ENCODE data around the gene SCAPER. TPM values are rescaled to one million over a fixed set of nuclear protein-coding genes. Genes with fewer than 3 reads are reported as not detected.
"Not testable (repeated sequence)": the region's sequence is repeated elsewhere in the genome, so short reads cannot be mapped to it uniquely, and the experiment has no call there.

The SCAPER gene
- total RNA-seq, 4 donors from 2014 or later: 29.9 to 86.6 (median 45.6) TPM

DNA sequence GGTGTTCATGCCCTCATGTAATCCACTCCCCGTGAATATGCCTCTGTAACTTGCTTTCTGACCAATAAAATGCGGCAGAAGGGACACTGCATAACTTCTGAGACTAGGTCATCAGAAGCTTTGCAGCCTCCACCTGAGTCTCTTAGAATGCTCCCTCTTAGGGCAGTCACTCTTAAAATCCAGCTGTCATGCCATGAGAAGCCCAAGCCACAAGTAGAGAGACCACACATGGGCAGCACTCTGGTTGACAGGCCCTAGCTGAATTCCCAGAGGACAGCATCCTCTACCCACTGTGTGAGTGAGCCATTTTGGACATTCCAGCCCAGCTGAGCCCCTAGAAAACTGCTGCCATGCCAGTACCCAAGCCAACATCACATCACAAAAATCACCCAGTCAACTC lies 41.4 kb downstream of the SCAPER start:
- Histone ChIP-seq H3K27ac (no peak overlapping the region), H3K9me3 (no peaks in the 10 kb centered on the region), H3K36me3 (no peaks in the 10 kb centered on the region), H3K4me1 (no peaks in the 10 kb centered on the region), H3K27me3 (no peaks in the 10 kb centered on the region), H3K4me3 (no peak overlapping the region)
- no peak for DNase-seq
- TF ChIP-seq POLR2A (IDR thresholded peaks at IDR 0.05): no peak
- TF ChIP-seq CTCF (IDR thresholded peaks at IDR 0.05): no peak

DNA sequence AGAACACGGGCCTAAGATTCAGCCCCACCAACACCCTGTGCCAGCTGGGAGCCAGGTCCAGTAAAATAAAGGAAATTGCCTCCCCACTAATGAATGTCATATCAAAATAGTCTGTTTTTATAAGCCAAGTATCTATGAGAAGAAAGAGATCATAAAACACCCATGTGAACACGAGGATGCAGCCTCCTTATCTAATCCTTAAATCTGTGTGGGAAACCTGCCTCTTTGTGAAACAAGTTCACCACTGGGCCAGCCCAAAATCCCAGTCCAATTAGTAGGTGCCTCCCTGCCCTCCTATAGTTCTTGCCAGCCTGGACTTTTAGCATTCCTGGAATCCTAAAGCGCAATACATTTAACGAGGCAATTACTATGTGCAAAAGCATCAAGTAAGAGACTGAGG lies 42.0 kb downstream of the SCAPER start:
- no peak overlapping the region for H3K27ac ChIP-seq
- no peak for TF ChIP-seq CTCF (IDR thresholded peaks at IDR 0.05)
- no peak for TF ChIP-seq POLR2A (IDR thresholded peaks at IDR 0.05)
- H3K27me3 ChIP-seq: no peaks in the 10 kb centered on the region
- H3K9me3 ChIP-seq: no peaks in the 10 kb centered on the region
- no peak overlapping the region for H3K4me3 ChIP-seq
- no peaks in the 10 kb centered on the region for H3K36me3 ChIP-seq
- no peak for DNase-seq
- no peaks in the 10 kb centered on the region for H3K4me1 ChIP-seq

- Histone ChIP-seq H3K9me3 (no peaks in the 10 kb centered on the region), H3K27ac (no peak overlapping the region), H3K4me1 (no peaks in the 10 kb centered on the region), H3K27me3 (no peaks in the 10 kb centered on the region), H3K4me3 (no peak overlapping the region), H3K36me3 (no peaks in the 10 kb centered on the region)
- DNase-seq: no peak
- no peak for TF ChIP-seq CTCF (IDR thresholded peaks at IDR 0.05)
- TF ChIP-seq POLR2A (IDR thresholded peaks at IDR 0.05): no peak
These were observed 43.2 kb downstream of the SCAPER start for GRCh38 chr15:76861815-76862397.

- H3K4me1 ChIP-seq: no peaks in the 10 kb centered on the region
- H3K9me3 ChIP-seq: no peaks in the 10 kb centered on the region
- TF ChIP-seq POLR2A (IDR thresholded peaks at IDR 0.05) (no peak), CTCF (IDR thresholded peaks at IDR 0.05) (no peak)
- no peak overlapping the region for H3K4me3 ChIP-seq
- no peaks in the 10 kb centered on the region for H3K36me3 ChIP-seq
- no peak for DNase-seq
- H3K27ac ChIP-seq: no peak overlapping the region
- H3K27me3 ChIP-seq: no peaks in the 10 kb centered on the region
These were observed 44.9 kb downstream of the SCAPER start for GRCh38 chr15:76860201-76860600.

DNA sequence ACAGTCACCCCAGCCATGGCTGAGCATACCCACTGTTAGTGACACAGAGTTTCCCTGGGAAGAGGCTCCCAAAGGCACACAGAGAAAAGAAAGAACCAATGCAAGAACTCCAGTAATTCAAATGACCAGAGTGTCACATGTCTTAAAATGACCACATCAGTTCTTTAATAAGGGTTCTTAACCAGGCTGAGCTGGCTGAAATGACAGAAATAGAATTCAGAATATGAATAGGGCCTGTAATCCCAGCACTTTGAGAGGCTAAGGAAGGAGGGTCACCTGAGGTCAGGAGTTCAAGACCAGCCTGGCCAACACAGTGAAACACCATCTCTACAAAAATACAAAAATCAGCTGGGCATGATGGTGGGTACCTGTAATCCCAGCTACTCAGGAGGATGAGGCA lies 54.8 kb downstream of the SCAPER start:
- not testable (repeated sequence) for H3K36me3 ChIP-seq, H3K4me1 ChIP-seq, DNase-seq, H3K9me3 ChIP-seq, H3K27ac ChIP-seq, H3K27me3 ChIP-seq, H3K4me3 ChIP-seq

DNA sequence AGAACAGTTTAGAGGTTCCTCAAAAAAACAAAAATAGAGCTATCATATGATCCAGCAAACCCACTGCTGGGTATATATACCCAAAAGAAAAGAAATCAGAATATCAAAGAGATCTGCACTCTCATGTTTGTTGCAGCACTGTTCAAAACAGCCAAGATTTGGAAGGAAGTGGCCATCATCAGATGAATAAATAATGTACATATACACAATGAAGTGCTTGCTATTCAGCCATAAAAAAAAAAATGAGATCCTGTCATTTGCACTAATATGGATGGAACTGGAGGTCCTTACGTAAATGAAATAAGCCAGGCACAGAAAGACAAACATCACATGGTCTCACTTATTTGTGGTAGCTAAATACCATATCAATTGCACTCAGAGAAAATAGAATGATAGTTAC lies 58.4 kb downstream of the SCAPER start:
- no peak overlapping the region for H3K27ac ChIP-seq
- H3K9me3 ChIP-seq: peaks cover 0 to 2% (median 0%) of the 10 kb centered on the region in 4 donors
- peaks cover 0 to 9% (median 0%) of the 10 kb centered on the region in 4 donors for H3K4me1 ChIP-seq
- no peaks in the 10 kb centered on the region for H3K27me3 ChIP-seq
- TF ChIP-seq CTCF (IDR thresholded peaks at IDR 0.05): no peak
- no peak for TF ChIP-seq POLR2A (IDR thresholded peaks at IDR 0.05)
- H3K36me3 ChIP-seq: no peaks in the 10 kb centered on the region
- H3K4me3 ChIP-seq: no peak overlapping the region
- no peak for DNase-seq

All from Peyer's patch (tissue), 4 donors.